SK-N-SH (cell line): Measurements from ENCODE around the gene PAXX. TPM values are rescaled to one million over a fixed set of nuclear protein-coding genes. Genes with fewer than 3 reads are reported as not detected.

Source experiments
- CTCF ChIA-PET: fragments of 300-600, 350-600 bp; formaldehyde crosslinking; extraction: SDS; loops from one replicate; lab custom pipeline; 2021; lab: Yijun Ruan, JAX
- POLR2A ChIA-PET: fragments of 350-600 bp; sonication (Branson Sonifier 250); formaldehyde crosslinking; extraction: SDS; loops from one replicate; lab custom pipeline; 2020; ENCODE audit warnings: antibody characterized with exemption, inconsistent platforms; lab: Yijun Ruan, JAX
- DNase-seq: peaks from one replicate; pipeline ENCODE4 v3.0.0; 2012
- H2AFZ ChIP-seq: fragments of 200-600 bp; sonication (generic); 2 replicates; pipeline ENCODE4 v1.8.1; 2016; ENCODE audit warnings: antibody characterized with exemption, mild to moderate bottlenecking, low read depth
- H3F3A ChIP-seq: fragments of 200-600 bp; sonication (generic); replicated peaks from 2 replicates; pipeline ENCODE3; 2016; ENCODE audit warnings: antibody characterized with exemption, mild to moderate bottlenecking; ENCODE audit not compliant: insufficient read depth
- H3K27ac ChIP-seq, 2 experiments: fragments of 200-500 bp in 1 of 2; fragments of 200-600 bp in 1 of 2; sonication (Bioruptor generic) in 1 of 2; sonication (generic), shearing (Covaris generic) in 1 of 2; 2 replicates each; pipeline versions ENCODE4 v1.5.1 to v1.6.1; 2014 to 2016; ENCODE audit warnings: low read depth in 2 of 2, inconsistent platforms in 1 of 2, low read length in 1 of 2, mild to moderate bottlenecking in 1 of 2, mixed read lengths in 1 of 2
- H3K27me3 ChIP-seq: fragments of 200-600 bp; sonication (generic), shearing (Covaris generic); 2 replicates; pipeline ENCODE4 v1.6.1; 2016; ENCODE audit warnings: mixed run types; ENCODE audit not compliant: insufficient read depth
- H3K36me3 ChIP-seq, 2 experiments: fragments of 200-500 bp in 1 of 2; fragments of 200-600 bp in 1 of 2; sonication (Bioruptor generic) in 1 of 2; sonication (generic) in 1 of 2; replicated peaks in 1 of 2; 2 replicates each; pipeline versions ENCODE3 to v1.5.1; 2014 to 2016; ENCODE audit warnings: low read length in 1 of 2, mild to moderate bottlenecking in 1 of 2; ENCODE audit not compliant: insufficient read depth in 2 of 2, control insufficient read depth in 1 of 2
- H3K4me1 ChIP-seq, 2 experiments: fragments of 200-500 bp in 1 of 2; fragments of 200-600 bp in 1 of 2; sonication (Bioruptor generic) in 1 of 2; sonication (generic), shearing (Covaris generic) in 1 of 2; 2 replicates each; pipeline versions ENCODE4 v1.5.1 to v1.6.1; 2014 to 2016; ENCODE audit warnings: low read depth in 1 of 2, low read length in 1 of 2, mixed run types in 1 of 2; ENCODE audit not compliant: insufficient read depth in 2 of 2, control insufficient read depth in 1 of 2
- H3K4me2 ChIP-seq: fragments of 200-600 bp; sonication (generic), shearing (Covaris generic); 2 replicates; pipeline ENCODE4 v1.6.1; 2017; ENCODE audit warnings: mixed run types
- H3K4me3 ChIP-seq, 2 experiments: fragments of 200-500 bp in 1 of 2; fragments of 200-600 bp in 1 of 2; sonication (Bioruptor generic) in 1 of 2; sonication (generic), shearing (Covaris generic) in 1 of 2; 2 replicates each; pipeline versions ENCODE4 v1.5.1 to v1.8.1; 2014 to 2016; ENCODE audit warnings: low read depth in 2 of 2, inconsistent platforms in 1 of 2, low read length in 1 of 2, mild to moderate bottlenecking in 1 of 2, mixed read lengths in 1 of 2, moderate library complexity in 1 of 2
- H3K79me2 ChIP-seq: fragments of 200-600 bp; sonication (generic); 2 replicates; pipeline ENCODE4 v1.8.1; 2017; ENCODE audit warnings: mild to moderate bottlenecking; ENCODE audit not compliant: insufficient read depth
- H3K9ac ChIP-seq: fragments of 200-600 bp; sonication (generic); 2 replicates; pipeline ENCODE4 v1.6.1; 2017; ENCODE audit warnings: mixed run types
- H3K9me2 ChIP-seq: fragments of 200-600 bp; sonication (generic); 2 replicates; pipeline ENCODE4 v1.6.1; 2017; ENCODE audit warnings: mixed run types
- H3K9me3 ChIP-seq: fragments of 200-600 bp; sonication (generic); 2 replicates; pipeline ENCODE4 v1.6.1; 2017; ENCODE audit warnings: mixed run types, mild to moderate bottlenecking, moderate library complexity
- H4K20me1 ChIP-seq: fragments of 200-600 bp; sonication (generic); 2 replicates; pipeline ENCODE4 v1.6.1; 2017; ENCODE audit warnings: mild to moderate bottlenecking, mixed run types; ENCODE audit not compliant: insufficient read depth
- ELF1 ChIP-seq: IDR thresholded peaks from 2 replicates; pipeline ENCODE4 v1.4.0; 2012
- EP300 ChIP-seq, 2 experiments: IDR thresholded peaks; 2 replicates each; pipeline versions ENCODE4 v1.4.0 to v1.6.1; 2012; ENCODE audit warnings: borderline replicate concordance in 1 of 2, low read depth in 1 of 2, low read length in 1 of 2
- FOSL2 ChIP-seq: IDR thresholded peaks from 2 replicates; pipeline ENCODE4 v1.4.0; 2012; ENCODE audit warnings: low read depth, mild to moderate bottlenecking, moderate library complexity, borderline replicate concordance
- FOXJ3 ChIP-seq: sonication (generic); formaldehyde crosslinking; IDR thresholded peaks from 2 replicates; pipeline ENCODE4 v1.5.1; 2020; ENCODE audit warnings: mild to moderate bottlenecking, missing genetic modification reagents
- NRF1 ChIP-seq: IDR thresholded peaks from 2 replicates; pipeline ENCODE4 v1.6.1; 2012; ENCODE audit warnings: low read depth, mild to moderate bottlenecking, low read length
- RXRA ChIP-seq: IDR thresholded peaks from 2 replicates; pipeline ENCODE4 v1.4.0; 2012; ENCODE audit warnings: low read depth, mild to moderate bottlenecking, borderline replicate concordance
- SMC3 ChIP-seq: IDR thresholded peaks from 2 replicates; pipeline ENCODE4 v1.6.1; 2012; ENCODE audit warnings: low read depth, low read length, improper control_type of control experiment
- TAF1 ChIP-seq: IDR thresholded peaks from 2 replicates; pipeline ENCODE4 v1.6.1; 2012; ENCODE audit warnings: low read depth, mild to moderate bottlenecking, low read length, moderate library complexity, borderline replicate concordance
- WGBS: methylation state at CpG from one replicate; pipeline ENCODE4 v1.1.6; 2017; ENCODE audit warnings: low lambda C conversion rate; 5-methylcytosine and 5-hydroxymethylcytosine counted together
- polyA plus RNA-seq, 3 experiments: library from polyadenylated mRNA; depleted of rRNA; stranded (reverse); fragments of >200 nt; gene quantifications; 2 replicates each; pipeline ENCODE4 v1.2.3, GENCODE V29; 2012
- TF ChIP-seq, protein P1 (sequence below): IDR thresholded peaks from 2 replicates; pipeline ENCODE4 v1.4.0; 2012; ENCODE audit warnings: low read depth, borderline replicate concordance
- TF ChIP-seq, protein P2 (sequence below): IDR thresholded peaks from 2 replicates; pipeline ENCODE4; 2012
- TF ChIP-seq, protein P3 (sequence below): fragments of 150-350 bp; IDR thresholded peaks from 2 replicates; pipeline ENCODE4 v1.6.1; 2017; ENCODE audit warnings: antibody characterized with exemption, low read length, low read depth, borderline replicate concordance
- TF ChIP-seq, protein P4 (sequence below): IDR thresholded peaks from 2 replicates; pipeline ENCODE4 v1.6.1; 2012; ENCODE audit warnings: mild to moderate bottlenecking, low read depth, low read length, moderate library complexity

The PAXX gene
- polyA plus RNA-seq, 1 of the 3 experiments (the other 2 are of a cell fraction) = 52.9 TPM

- Histone ChIP-seq H3K9ac (no peak overlapping the region), H3K4me3 (no peak overlapping the region), H4K20me1 (no peaks in the 10 kb centered on the region), H3K9me2 (no peaks in the 10 kb centered on the region), H3K9me3 (no peaks in the 10 kb centered on the region), H3F3A (no peaks in the 10 kb centered on the region), H3K4me1 (no peaks in the 10 kb centered on the region), H3K36me3 (peaks cover 0 to 23% of the 10 kb centered on the region in 2 experiments), H3K27ac (no peak overlapping the region), H3K27me3 (no peaks in the 10 kb centered on the region), H2AFZ (no peak overlapping the region), H3K4me2 (no peak overlapping the region), H3K79me2 (no peaks in the 10 kb centered on the region)
- TF ChIP-seq NRF1 (no peak), FOXJ3 (CRISPR knock-in tag) (no peak), ELF1 (no peak), EP300 (IDR thresholded peaks at IDR 0.05; ENCODE audit: borderline replicate concordance in 1 of 2, low read depth in 1 of 2, low read length in 1 of 2) (no peak), TAF1 (no peak), FOSL2 (no peak), RXRA (no peak), SMC3 (no peak)
- TF ChIP-seq, protein P1, sequence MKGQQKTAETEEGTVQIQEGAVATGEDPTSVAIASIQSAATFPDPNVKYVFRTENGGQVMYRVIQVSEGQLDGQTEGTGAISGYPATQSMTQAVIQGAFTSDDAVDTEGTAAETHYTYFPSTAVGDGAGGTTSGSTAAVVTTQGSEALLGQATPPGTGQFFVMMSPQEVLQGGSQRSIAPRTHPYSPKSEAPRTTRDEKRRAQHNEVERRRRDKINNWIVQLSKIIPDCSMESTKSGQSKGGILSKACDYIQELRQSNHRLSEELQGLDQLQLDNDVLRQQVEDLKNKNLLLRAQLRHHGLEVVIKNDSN = no peak
- TF ChIP-seq, protein P2, sequence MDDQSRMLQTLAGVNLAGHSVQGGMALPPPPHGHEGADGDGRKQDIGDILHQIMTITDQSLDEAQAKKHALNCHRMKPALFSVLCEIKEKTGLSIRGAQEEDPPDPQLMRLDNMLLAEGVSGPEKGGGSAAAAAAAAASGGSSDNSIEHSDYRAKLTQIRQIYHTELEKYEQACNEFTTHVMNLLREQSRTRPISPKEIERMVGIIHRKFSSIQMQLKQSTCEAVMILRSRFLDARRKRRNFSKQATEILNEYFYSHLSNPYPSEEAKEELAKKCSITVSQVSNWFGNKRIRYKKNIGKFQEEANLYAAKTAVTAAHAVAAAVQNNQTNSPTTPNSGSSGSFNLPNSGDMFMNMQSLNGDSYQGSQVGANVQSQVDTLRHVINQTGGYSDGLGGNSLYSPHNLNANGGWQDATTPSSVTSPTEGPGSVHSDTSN = no peak
- TF ChIP-seq, protein P3, sequence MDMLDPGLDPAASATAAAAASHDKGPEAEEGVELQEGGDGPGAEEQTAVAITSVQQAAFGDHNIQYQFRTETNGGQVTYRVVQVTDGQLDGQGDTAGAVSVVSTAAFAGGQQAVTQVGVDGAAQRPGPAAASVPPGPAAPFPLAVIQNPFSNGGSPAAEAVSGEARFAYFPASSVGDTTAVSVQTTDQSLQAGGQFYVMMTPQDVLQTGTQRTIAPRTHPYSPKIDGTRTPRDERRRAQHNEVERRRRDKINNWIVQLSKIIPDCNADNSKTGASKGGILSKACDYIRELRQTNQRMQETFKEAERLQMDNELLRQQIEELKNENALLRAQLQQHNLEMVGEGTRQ = no peak
- TF ChIP-seq, protein P4, sequence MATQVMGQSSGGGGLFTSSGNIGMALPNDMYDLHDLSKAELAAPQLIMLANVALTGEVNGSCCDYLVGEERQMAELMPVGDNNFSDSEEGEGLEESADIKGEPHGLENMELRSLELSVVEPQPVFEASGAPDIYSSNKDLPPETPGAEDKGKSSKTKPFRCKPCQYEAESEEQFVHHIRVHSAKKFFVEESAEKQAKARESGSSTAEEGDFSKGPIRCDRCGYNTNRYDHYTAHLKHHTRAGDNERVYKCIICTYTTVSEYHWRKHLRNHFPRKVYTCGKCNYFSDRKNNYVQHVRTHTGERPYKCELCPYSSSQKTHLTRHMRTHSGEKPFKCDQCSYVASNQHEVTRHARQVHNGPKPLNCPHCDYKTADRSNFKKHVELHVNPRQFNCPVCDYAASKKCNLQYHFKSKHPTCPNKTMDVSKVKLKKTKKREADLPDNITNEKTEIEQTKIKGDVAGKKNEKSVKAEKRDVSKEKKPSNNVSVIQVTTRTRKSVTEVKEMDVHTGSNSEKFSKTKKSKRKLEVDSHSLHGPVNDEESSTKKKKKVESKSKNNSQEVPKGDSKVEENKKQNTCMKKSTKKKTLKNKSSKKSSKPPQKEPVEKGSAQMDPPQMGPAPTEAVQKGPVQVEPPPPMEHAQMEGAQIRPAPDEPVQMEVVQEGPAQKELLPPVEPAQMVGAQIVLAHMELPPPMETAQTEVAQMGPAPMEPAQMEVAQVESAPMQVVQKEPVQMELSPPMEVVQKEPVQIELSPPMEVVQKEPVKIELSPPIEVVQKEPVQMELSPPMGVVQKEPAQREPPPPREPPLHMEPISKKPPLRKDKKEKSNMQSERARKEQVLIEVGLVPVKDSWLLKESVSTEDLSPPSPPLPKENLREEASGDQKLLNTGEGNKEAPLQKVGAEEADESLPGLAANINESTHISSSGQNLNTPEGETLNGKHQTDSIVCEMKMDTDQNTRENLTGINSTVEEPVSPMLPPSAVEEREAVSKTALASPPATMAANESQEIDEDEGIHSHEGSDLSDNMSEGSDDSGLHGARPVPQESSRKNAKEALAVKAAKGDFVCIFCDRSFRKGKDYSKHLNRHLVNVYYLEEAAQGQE = no peak
- WGBS = 97% methylated on average over 10 of the region's 20 CpGs
- CTCF ChIA-PET = interaction anchor here (0.9 to 1.6 kb wide), 2 partner anchors 16 to 36 kb away, joined by 3 to 6 read pairs; partner anchors contain the start of gene PTGDS
- POLR2A ChIA-PET = no interaction called here
- DNase-seq = no peak
These were observed 21.3 kb downstream of the PAXX start for GRCh38 chr9:137013571-137013940.
